ENCODE measurements around the gene CDH4.

The CDH4 gene

DNA sequence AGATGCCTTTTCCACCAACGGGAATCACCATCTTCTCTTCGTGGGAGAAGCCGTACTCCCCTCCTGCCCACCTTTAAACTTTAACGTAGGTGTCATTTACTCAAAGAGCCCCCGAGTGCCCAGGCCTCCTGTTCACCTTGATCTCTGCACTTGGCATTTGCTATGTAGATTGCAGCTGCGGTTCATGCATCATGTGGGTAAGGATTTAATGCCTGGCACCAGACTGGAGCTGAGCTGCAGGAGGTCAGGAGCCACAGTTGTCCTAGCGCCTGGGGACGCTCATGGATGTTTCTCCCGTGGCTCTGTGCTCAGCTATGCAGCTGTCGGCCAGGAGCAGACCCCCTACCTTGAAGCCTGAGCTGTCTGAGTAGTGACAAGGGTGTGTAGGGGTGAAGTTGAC is 133.7 kb downstream of the CDH4 start:
- H3K36me3 Mint-ChIP-seq, result no peaks in the 10 kb centered on the region
- H3K9me3 Mint-ChIP-seq, result peaks cover 14 to 19% of the 10 kb centered on the region in 2 donors
- no peak for ATAC-seq (replicated peaks)
- no peak overlapping the region for H3K4me3 Mint-ChIP-seq
- DNase-seq, result no peak
- H3K27ac Mint-ChIP-seq, result no peak overlapping the region
- peaks cover 7 to 9% of the 10 kb centered on the region in 2 donors for H3K27me3 Mint-ChIP-seq
- no peaks in the 10 kb centered on the region for H3K4me1 Mint-ChIP-seq

- Mint-ChIP-seq H3K4me1 (no peaks in the 10 kb centered on the region), H3K27ac (no peak overlapping the region), H3K9me3 (peaks cover 12 to 19% of the 10 kb centered on the region in 2 donors), H3K4me3 (no peak overlapping the region), H3K27me3 (peaks cover 7 to 9% of the 10 kb centered on the region in 2 donors), H3K36me3 (no peaks in the 10 kb centered on the region)
- DNase-seq (no peak), ATAC-seq (replicated peaks) (no peak)
Measured at GRCh38 chr20:61387204-61387953, 135.3 kb downstream of the CDH4 start.

- H3K4me3 Mint-ChIP-seq, result no peak overlapping the region
- peaks cover 12 to 15% of the 10 kb centered on the region in 2 donors for H3K9me3 Mint-ChIP-seq
- no peaks in the 10 kb centered on the region for H3K36me3 Mint-ChIP-seq
- H3K4me1 Mint-ChIP-seq, result no peaks in the 10 kb centered on the region
- H3K27ac Mint-ChIP-seq, result no peak overlapping the region
- ATAC-seq (replicated peaks) (no peak), DNase-seq (no peak)
- peaks cover 7 to 9% of the 10 kb centered on the region in 2 donors for H3K27me3 Mint-ChIP-seq
Measured at GRCh38 chr20:61387954-61388348, 135.9 kb downstream of the CDH4 start.

DNA sequence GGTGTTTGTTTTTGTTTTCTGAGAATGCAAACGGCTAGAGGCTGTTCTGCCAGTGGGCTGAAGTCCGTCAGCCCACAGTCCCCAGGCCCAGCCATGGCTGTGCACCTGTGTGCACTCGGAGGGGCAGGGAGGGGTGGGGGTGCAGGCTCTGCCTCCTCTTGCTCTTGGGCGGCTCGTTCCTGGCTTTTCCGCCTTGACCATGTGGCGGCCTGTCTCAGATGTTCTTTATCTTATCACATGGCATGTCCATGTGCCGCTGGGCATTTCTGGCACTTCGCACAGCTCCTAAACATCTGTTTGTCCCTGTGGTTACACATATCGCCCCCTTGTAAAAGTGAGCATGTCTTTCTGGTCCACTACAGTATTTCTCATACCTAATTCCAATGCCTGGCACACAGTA is 137.0 kb downstream of the CDH4 start:
- no peak overlapping the region for H3K27ac Mint-ChIP-seq
- ATAC-seq (replicated peaks) (no peak), DNase-seq (no peak)
- no peaks in the 10 kb centered on the region for H3K4me1 Mint-ChIP-seq
- peaks cover 7 to 9% of the 10 kb centered on the region in 2 donors for H3K27me3 Mint-ChIP-seq
- H3K9me3 Mint-ChIP-seq, result peaks cover 12 to 15% of the 10 kb centered on the region in 2 donors
- H3K36me3 Mint-ChIP-seq, result no peaks in the 10 kb centered on the region
- no peak overlapping the region for H3K4me3 Mint-ChIP-seq

GRCh38 chr20:61391185-61391584 is 139.1 kb downstream of the CDH4 start:
- Mint-ChIP-seq H3K4me3 (no peak overlapping the region), H3K4me1 (no peaks in the 10 kb centered on the region), H3K27me3 (peaks cover 5 to 7% of the 10 kb centered on the region in 2 donors), H3K9me3 (peaks cover 7 to 12% of the 10 kb centered on the region in 2 donors), H3K27ac (no peak overlapping the region), H3K36me3 (no peaks in the 10 kb centered on the region)
- no peak for ATAC-seq (replicated peaks)
- DNase-seq, result no peak

GRCh38 chr20:61391812-61392520 is 139.9 kb downstream of the CDH4 start:
- ATAC-seq (replicated peaks), result no peak
- H3K36me3 Mint-ChIP-seq, result no peaks in the 10 kb centered on the region
- no peak overlapping the region for H3K4me3 Mint-ChIP-seq
- peaks cover 5 to 6% of the 10 kb centered on the region in 2 donors for H3K27me3 Mint-ChIP-seq
- no peak overlapping the region for H3K27ac Mint-ChIP-seq
- H3K9me3 Mint-ChIP-seq, result peaks cover 7 to 12% of the 10 kb centered on the region in 2 donors
- no peak for DNase-seq
- H3K4me1 Mint-ChIP-seq, result no peaks in the 10 kb centered on the region

GRCh38 chr20:61394088-61394799 is 142.2 kb downstream of the CDH4 start:
- H3K4me1 Mint-ChIP-seq, result no peaks in the 10 kb centered on the region
- no peak overlapping the region for H3K4me3 Mint-ChIP-seq
- no peak for ATAC-seq (replicated peaks)

GRCh38 chr20:61396262-61396848 is 144.3 kb downstream of the CDH4 start:
- H3K27me3 Mint-ChIP-seq, result no peaks in the 10 kb centered on the region
- DNase-seq, result no peak
- no peaks in the 10 kb centered on the region for H3K36me3 Mint-ChIP-seq
- H3K4me1 Mint-ChIP-seq, result no peaks in the 10 kb centered on the region
- no peak for ATAC-seq (replicated peaks)
- no peaks in the 10 kb centered on the region for H3K9me3 Mint-ChIP-seq
- H3K27ac Mint-ChIP-seq, result no peak overlapping the region
- H3K4me3 Mint-ChIP-seq, result no peak overlapping the region

More at GRCh38 chr20:61394088-61394799, 142.2 kb downstream of the CDH4 start:
- no peak for DNase-seq
- no peaks in the 10 kb centered on the region for H3K36me3 Mint-ChIP-seq
- H3K27ac Mint-ChIP-seq, result no peak overlapping the region
- H3K27me3 Mint-ChIP-seq, result no peaks in the 10 kb centered on the region
- H3K9me3 Mint-ChIP-seq, result peaks cover 7% of the 10 kb centered on the region in 2 donors

DNA sequence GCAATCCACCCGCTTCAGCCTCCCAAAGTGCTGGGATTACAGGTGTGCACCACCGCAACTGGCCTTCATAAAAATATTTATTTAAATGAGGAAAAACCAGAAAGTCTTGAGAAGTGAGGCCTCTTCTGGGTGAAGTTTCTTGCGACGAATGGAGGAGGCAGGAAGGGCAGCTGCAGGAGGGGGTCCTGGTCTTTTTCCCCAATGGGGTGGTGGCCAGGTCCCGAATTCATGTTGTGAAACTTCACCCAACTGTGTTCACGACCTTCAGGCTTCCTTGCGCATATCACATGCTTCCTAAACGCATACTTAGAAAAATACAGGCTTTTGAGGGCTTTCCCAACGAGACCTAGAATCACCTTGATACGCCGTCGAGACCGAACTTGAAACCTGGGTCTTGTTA is 145.1 kb downstream of the CDH4 start:
- no peaks in the 10 kb centered on the region for H3K36me3 Mint-ChIP-seq
- DNase-seq (no peak), ATAC-seq (replicated peaks) (no peak)
- H3K27me3 Mint-ChIP-seq, result no peaks in the 10 kb centered on the region
- H3K4me1 Mint-ChIP-seq, result no peaks in the 10 kb centered on the region
- H3K4me3 Mint-ChIP-seq, result no peak overlapping the region
- no peaks in the 10 kb centered on the region for H3K9me3 Mint-ChIP-seq
- no peak overlapping the region for H3K27ac Mint-ChIP-seq

- no peak for DNase-seq
- ATAC-seq (replicated peaks), result no peak
- Mint-ChIP-seq H3K36me3 (no peaks in the 10 kb centered on the region), H3K9me3 (no peaks in the 10 kb centered on the region), H3K4me1 (no peaks in the 10 kb centered on the region), H3K27me3 (no peaks in the 10 kb centered on the region), H3K27ac (no peak overlapping the region), H3K4me3 (no peak overlapping the region)
Measured at GRCh38 chr20:61397790-61398189, 145.7 kb downstream of the CDH4 start.

DNA sequence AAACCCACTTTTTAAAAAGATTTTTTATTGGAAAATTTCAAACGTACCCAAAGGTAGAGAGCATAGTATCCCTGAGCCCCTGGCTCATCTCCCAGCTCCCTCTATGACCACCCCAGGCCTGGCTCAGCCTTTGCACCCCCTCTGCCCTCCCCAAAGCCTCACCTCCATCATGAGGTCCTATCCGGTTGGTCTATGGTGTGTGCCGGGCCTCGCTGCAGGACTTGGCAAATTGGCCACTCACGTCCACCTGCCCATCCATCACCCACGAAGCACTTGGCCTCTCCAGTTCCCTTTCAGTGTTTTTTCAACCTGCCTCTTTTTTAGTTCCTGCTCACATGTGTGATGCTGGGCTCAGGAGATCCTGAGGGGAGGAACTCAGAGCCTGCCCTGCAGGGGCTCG is 147.4 kb downstream of the CDH4 start:
- Mint-ChIP-seq H3K4me1 (no peaks in the 10 kb centered on the region), H3K9me3 (peaks cover 0 to 1% of the 10 kb centered on the region in 2 donors), H3K27ac (no peak overlapping the region), H3K36me3 (no peaks in the 10 kb centered on the region), H3K4me3 (no peak overlapping the region), H3K27me3 (no peaks in the 10 kb centered on the region)
- no peak for ATAC-seq (replicated peaks)
- DNase-seq, result no peak

GRCh38 chr20:61400499-61400898 is 148.4 kb downstream of the CDH4 start:
- no peak overlapping the region for H3K4me3 Mint-ChIP-seq
- ATAC-seq (replicated peaks) (no peak), DNase-seq (no peak)
- peaks cover 0 to 1% of the 10 kb centered on the region in 2 donors for H3K9me3 Mint-ChIP-seq
- H3K27me3 Mint-ChIP-seq, result no peaks in the 10 kb centered on the region
- no peaks in the 10 kb centered on the region for H3K4me1 Mint-ChIP-seq
- no peak overlapping the region for H3K27ac Mint-ChIP-seq
- no peaks in the 10 kb centered on the region for H3K36me3 Mint-ChIP-seq

DNA sequence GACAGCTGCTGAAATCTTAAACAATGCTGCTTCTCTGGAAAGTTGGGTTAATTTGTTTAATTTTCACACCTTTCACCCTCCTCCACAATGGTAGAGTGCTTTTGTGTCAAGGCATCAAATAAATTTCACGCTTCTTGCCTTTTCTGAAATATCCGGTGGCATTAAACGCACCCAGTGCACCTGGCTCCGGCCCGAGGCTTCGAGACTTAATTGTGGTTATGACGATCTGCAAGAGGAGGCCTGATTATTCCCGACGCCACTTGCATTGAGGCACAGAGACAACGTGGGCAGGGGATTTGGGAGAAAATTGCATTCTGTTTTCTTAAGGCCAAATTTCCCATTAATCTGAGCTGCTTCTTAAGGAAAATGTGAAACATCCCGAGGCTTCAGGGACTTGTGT is 152.2 kb downstream of the CDH4 start:
- Mint-ChIP-seq H3K4me3 (no peak overlapping the region), H3K27me3 (no peaks in the 10 kb centered on the region)

DNA sequence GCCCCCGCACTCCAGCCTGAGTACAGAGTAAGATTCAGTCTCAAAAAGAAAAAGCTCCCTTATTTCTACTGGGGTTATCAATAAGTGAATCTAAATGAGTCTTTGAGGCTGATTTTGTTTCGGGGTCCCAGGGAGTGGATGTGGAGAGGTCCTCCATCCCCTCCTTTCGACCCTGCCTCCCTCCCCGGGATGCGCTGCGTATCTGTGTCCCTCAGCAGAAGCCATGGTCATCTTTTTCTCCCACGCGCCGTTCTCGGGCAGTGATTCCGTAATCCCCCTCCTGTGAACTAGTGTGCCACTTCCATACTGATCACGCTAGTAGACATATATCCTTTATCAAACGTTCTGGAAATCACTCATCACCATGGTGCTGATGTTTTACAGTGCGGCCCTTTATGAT is 152.9 kb downstream of the CDH4 start:
- Mint-ChIP-seq H3K27ac (no peak overlapping the region), H3K9me3 (peaks cover 5 to 12% of the 10 kb centered on the region in 2 donors), H3K36me3 (peaks cover 2 to 3% of the 10 kb centered on the region in 2 donors), H3K4me3 (no peak overlapping the region), H3K27me3 (no peaks in the 10 kb centered on the region), H3K4me1 (no peaks in the 10 kb centered on the region)
- ATAC-seq (replicated peaks), result no peak
- DNase-seq, result no peak

More for the DNA sequence above, 152.2 kb downstream of the CDH4 start:
- Mint-ChIP-seq H3K27ac (no peak overlapping the region), H3K4me1 (no peaks in the 10 kb centered on the region), H3K36me3 (peaks cover 2 to 3% of the 10 kb centered on the region in 2 donors), H3K9me3 (peaks cover 5 to 12% of the 10 kb centered on the region in 2 donors)
- DNase-seq, result no peak
- no peak for ATAC-seq (replicated peaks)
